Nucleus accumbens (tissue), 56 donors: ENCODE results near the gene MXRA7.

Source experiments
- DNase-seq, 56 donors: peaks; one replicate each; lab custom pipeline; 2025; lab: John Stamatoyannopoulos, UW

The MXRA7 gene

GRCh38 chr17:76682296-76682695 lies 28.5 kb downstream of the MXRA7 start:
- no peak for DNase-seq

- peak in 39 of 56 donors; percentile 15 to 80 (median 50) for DNase-seq
These were observed 29.3 kb downstream of the MXRA7 start for GRCh38 chr17:76681222-76682137.

DNA sequence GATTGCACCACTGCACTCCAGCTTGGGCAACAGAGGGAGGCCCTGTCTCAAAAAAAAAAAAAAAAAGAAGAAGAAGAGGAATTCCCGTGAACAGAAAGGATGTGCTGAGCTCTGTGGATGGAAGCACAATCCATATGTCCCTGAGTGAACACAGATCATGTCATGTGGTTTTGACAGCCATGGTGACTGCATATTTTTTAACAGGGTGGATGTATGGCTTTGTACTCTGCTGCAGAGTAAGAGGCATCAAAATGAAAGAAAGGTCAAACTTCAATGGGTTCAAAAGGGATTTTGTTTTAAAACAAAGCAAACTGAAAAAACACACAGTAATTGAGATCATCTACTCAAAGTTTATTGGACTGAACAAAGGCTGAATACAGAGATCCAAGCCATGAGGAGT lies 31.5 kb downstream of the MXRA7 start:
- DNase-seq = no peak

DNA sequence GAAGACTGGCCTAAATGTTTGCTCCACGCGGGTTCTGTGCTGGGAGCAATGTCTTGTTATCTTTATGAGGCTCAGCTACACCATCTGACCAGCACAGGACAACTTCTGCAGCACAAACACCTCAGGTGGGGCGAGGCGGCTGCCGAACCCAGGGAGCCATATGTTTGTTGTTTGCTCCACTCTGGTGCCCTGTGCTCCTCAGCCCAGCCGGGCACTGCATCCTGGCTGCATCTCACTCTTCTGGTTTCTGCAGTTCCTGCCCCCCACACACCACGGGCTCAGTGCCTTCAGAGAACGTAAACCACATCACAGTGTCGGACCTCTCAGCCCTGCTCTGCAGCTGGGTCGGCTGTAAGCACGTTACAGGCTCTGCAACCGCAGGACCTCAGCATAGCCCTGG lies 32.4 kb downstream of the MXRA7 start:
- DNase-seq = no peak

DNA sequence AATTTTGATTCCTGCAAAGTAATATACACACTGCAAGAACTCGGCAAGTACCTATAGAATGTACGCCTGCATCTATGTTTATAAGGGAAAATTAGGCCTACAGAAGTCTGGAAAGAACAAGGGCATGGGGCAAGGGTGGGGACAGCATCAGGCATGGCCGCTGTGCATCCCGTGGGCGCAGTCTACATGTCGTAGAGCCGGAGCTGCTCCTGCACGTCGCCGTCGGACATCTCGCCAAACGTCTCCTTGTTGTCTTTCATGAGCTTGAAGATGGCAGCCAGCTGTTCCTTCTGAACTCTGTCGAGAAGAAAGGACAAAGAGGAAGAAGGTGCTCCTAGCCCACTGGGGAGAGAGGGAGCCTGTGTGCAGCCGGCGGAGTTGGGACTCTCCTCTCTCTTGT lies 33.4 kb downstream of the MXRA7 start:
- DNase-seq = no peak

DNA sequence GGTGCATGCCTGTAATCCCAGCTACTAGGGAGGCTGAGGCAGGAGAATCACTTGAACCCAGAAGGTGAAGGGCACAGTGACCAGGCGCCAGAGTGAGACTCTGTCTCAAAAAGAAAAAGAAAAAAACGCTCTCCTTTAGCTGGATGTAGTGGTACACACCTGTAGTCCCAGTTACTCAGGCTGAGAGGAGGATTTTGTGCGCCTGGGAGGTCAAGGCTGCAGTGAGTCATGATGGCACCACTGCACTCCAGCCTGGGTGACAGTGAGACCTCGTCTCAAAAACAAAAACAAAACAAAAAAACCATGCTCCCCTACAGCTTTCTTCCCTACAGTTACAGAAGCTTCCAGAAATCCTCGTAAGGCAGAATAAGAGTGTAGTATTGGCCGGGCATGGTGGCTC lies 34.1 kb downstream of the MXRA7 start:
- no peak for DNase-seq

DNA sequence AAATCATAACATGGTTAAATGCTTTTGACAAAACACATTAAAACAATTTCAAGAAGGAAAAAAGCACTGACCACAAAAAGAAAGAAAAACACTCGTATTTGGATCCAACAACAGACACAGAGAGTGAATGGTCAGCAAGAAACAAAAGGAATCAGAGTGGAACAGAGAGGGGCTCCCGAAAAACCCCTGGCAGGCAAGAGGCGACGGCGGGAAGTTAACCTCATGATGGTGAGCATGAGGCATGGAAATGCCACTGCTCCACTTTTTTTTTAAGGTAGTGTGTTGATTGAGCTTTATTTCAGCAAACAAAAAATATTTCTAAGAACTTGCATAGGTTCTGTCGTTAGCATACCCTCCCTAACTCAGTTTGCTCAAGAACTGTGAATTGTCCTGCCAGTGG lies 35.1 kb downstream of the MXRA7 start:
- no peak for DNase-seq

GRCh38 chr17:76674600-76674999 lies 36.2 kb downstream of the MXRA7 start:
- no peak for DNase-seq

GRCh38 chr17:76673729-76674128 lies 37.0 kb downstream of the MXRA7 start:
- DNase-seq = no peak

DNA sequence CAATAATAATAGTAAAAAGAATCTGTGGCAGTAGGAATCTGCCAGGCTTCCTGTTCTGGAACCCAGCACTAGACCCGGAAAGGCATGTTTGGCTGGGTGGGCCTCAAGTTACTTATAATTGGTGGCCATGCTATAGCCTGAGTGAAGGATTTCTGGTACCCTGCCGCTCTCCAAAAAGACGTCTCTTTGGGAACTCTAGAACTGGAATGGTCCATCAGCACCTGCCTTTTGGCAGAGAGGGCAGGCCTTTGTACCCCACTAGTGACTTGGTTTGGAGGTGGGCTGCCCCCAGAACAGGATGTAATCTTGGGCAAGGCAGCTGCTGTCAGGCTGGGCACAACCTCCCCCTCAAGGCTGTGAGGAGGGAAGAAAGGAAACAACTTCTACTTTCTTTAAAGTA lies 37.9 kb downstream of the MXRA7 start:
- DNase-seq = no peak

GRCh38 chr17:76672270-76672851 lies 38.4 kb downstream of the MXRA7 start:
- DNase-seq = no peak

DNA sequence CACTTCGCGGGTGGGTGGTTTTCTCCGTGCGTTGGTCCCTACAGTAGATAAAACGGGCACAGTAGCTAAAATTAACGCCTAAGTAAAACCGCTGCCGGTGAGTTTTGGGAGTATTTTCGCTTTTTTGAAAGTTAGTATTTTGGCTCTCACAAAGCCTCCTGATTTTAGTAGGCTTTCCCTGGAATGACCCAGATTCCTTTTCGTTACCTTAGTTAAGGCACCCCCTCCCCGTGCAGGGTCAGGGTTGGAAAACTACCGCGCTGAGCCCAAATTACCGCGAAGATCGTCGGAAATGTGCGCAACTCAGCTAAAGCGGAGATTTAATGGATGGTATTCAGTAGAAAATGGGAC lies 38.9 kb downstream of the MXRA7 start:
- DNase-seq = no peak

GRCh38 chr17:76671123-76671911 lies 39.4 kb downstream of the MXRA7 start:
- peak; percentile 96 to 100 (median 100) for DNase-seq

DNA sequence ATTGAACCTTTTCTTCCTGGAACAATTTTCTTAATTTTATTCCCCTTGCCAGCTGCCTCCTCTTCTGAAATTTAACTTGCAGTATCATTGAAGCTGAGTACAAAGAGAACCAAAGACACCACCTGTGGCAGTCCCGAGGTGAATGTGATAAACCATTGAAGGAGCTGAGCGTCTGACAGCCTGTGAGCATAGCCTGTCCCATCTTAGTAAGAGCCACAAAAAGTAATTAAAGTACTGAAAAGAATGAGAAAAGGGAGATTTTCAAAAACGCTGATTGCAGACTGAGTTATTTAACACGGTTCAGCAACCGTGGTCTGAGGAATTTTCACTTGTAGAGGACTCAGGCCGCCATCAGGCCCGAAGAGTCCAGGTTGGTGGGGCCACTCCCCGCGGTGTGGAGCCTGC lies 40.0 kb downstream of the MXRA7 start:
- no peak for DNase-seq

DNA sequence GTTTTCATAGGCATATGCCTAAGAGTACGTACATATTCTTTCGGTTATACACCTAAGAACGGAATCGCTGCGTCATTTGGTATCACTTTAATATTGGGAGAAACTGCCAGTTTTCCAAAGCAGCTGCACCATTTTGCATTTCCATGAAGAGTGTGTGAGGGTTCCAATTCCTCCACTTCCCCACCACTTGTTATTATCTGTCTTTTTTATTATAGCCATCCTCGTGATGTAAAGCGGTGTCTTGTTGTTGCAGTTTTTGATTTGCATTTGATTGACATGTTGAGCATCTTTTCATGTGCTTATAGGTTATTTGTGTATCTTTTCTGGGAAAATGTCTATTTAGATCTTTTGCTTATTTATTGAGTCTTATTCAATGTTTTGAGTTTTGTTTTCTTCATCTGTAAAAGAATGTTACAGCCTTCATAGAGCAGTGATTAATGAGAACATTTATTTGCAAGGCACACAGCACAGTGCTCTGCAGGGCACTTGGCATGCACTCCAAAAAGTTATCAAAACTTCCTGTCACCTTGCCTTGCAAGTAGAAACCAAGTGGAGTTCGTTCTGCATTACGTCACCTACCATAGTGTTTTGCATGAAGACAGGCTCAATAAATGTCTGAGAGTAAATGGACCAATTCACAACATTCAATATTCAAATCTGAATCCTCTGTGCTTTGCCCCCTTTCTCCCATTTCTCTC lies 40.6 kb downstream of the MXRA7 start:
- DNase-seq = no peak

- no peak for DNase-seq
These were observed 42.8 kb downstream of the MXRA7 start for GRCh38 chr17:76667786-76668453.

- no peak for DNase-seq
These were observed 43.3 kb downstream of the MXRA7 start for GRCh38 chr17:76667491-76667755.

DNA sequence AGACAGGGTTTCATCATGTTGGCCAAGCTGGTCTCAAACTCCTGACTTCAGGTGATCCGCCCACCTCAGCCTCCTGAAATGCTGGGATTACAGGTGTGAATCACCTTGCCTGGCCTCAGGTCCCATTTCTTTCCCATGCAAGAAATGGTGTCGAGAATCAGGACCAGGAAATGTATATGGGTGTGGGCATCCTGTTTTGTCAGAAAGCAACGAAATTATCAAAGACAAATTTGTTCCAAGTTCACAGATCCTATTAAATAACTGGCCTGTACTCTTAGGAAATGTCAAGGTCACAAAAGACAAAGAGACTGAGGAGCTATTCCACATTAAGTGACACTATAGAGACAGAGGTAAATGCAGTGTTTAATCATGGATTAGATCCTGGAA lies 50.1 kb downstream of the MXRA7 start:
- no peak for DNase-seq

- DNase-seq = no peak
These were observed 50.7 kb downstream of the MXRA7 start for GRCh38 chr17:76659928-76660655.

DNA sequence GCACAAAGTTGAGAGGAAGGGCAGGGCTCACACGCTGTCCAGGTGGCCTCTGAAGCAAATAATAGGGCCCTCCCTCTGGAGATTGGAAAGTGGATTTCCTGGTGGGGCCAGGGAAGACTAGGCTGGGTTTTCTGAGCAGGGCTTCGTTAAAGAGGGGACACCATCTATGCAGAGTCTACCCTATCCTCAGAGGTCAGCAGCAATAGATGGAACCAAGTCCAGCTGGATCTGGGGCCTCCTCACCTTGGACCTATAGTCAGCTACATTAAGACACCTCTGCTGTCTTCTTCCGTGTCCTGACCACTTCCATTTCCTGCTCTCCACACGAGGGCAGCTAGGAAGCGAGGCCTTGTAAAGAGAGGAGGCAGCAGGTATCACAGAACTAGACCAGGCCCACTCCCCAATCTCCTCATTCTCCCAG lies 52.5 kb downstream of the MXRA7 start:
- DNase-seq = no peak
